ENCODE measurements around the gene ROBO3. TPM values are rescaled to one million over a fixed set of nuclear protein-coding genes. Genes with fewer than 3 reads are reported as not detected.

The ROBO3 gene
- total and polyA plus RNA-seq, 10 of the 15 experiments (the other 5 are each of a cell fraction or from before 2014, with no cell fraction given) = 0.10 to 0.63 (median 0.31) TPM; not detected in 2

DNA sequence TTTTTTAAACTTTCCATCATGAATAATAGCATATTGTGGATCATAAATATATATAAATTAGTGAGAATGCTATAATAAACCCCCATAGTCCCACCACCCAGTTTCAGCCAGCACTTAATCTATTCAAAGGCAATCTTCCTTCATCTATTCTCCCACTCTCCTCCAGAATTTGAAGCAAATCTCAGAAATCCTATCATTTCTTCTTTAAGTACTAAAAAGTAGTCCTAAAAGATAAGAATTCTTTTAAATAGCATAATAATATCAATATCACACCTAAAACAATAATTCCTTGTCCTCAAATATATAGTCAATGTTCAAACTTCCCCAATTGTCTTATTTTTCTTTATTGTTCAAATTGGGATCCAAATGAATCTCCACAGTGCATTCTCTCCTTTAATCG, 24.6 kb upstream of the ROBO3 start (continued):
- TF ChIP-seq, protein P1, sequence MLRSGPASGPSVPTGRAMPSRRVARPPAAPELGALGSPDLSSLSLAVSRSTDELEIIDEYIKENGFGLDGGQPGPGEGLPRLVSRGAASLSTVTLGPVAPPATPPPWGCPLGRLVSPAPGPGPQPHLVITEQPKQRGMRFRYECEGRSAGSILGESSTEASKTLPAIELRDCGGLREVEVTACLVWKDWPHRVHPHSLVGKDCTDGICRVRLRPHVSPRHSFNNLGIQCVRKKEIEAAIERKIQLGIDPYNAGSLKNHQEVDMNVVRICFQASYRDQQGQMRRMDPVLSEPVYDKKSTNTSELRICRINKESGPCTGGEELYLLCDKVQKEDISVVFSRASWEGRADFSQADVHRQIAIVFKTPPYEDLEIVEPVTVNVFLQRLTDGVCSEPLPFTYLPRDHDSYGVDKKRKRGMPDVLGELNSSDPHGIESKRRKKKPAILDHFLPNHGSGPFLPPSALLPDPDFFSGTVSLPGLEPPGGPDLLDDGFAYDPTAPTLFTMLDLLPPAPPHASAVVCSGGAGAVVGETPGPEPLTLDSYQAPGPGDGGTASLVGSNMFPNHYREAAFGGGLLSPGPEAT (IDR thresholded peaks at IDR 0.05; ENCODE audit: low read depth) = no peak
- TF ChIP-seq GATAD2B (conservative IDR thresholded peaks at IDR 0.05; ENCODE audit: low read depth) = no peak
- no peak for TF ChIP-seq ZNF274 (IDR thresholded peaks at IDR 0.05; ENCODE audit: insufficient read depth, insufficient read length)
- TF ChIP-seq ESRRA (IDR thresholded peaks at IDR 0.05; ENCODE audit: low read length) = no peak

DNA sequence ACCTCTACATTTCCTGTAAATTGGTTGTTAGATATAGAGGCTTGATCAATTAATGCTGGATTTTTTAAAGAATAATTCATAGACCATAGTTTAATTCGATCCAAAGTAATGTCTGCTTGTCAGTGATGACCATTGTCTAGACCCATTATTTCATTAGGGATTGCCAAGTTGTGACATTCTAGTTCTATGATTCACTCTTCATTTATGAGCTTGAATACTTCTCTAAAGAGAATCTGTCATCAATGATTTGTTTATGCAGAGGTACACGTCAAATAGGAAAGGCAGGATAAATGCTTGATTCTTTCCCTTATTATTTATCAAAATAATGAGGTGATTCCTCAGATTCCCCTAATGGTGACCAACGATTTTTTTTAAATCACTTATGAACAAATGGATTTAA, 24.0 kb upstream of the ROBO3 start:
- Histone ChIP-seq H4K20me1 (ENCODE audit: control insufficient read depth, insufficient read depth) (no peaks in the 10 kb centered on the region), H3K27me3 (replicated peaks in 1 of 2; ENCODE audit: control insufficient read depth in 2 of 2, insufficient read depth in 2 of 2, low read length in 1 of 2) (peaks cover 22 to 34% of the 10 kb centered on the region in 2 experiments), H3K27ac (ENCODE audit: control insufficient read depth, insufficient read depth) (no peak overlapping the region), H3K79me2 (ENCODE audit: control insufficient read depth, insufficient read depth, low read length) (no peaks in the 10 kb centered on the region), H3K4me1 (ENCODE audit: control insufficient read depth, insufficient read depth, low read length) (no peaks in the 10 kb centered on the region), H3K4me2 (ENCODE audit: control insufficient read depth, insufficient read depth) (no peak overlapping the region), H2AFZ (ENCODE audit: control insufficient read depth, low read depth, low read length) (no peak overlapping the region), H3K9me3 (replicated peaks; ENCODE audit: control insufficient read depth, insufficient read depth, low read length) (no peaks in the 10 kb centered on the region), H3K4me3 (no peak overlapping the region), H3K9ac (ENCODE audit: control insufficient read depth, insufficient read depth, low read length) (no peak overlapping the region), H3K36me3 (ENCODE audit: control insufficient read depth in 2 of 2, insufficient read depth in 2 of 2, low read length in 1 of 2) (no peaks in the 10 kb centered on the region)
- ChIA-PET RAD21 (ENCODE audit: unreplicated experiment) (no interaction called here), CTCF (interaction anchor here (1.2 kb wide), 1 partner anchor 170 kb away, joined by 3 read pairs; no protein-coding TSS in a partner anchor), POLR2A (no interaction called here), SMC1A (ENCODE audit: uncharacterized antibody, unreplicated experiment) (interaction anchor here (1.0 kb wide), 1 partner anchor 158 kb away, joined by 3 read pairs; no protein-coding TSS in a partner anchor)
- in situ Hi-C loops (cut with MboI) (loop anchor here (25.0 kb wide), 1 partner anchor 429 kb away; the partner anchor contains the start of gene OR8B4), intact Hi-C loops (cut with micrococcal nuclease; ENCODE audit: unreplicated experiment) (no loop called here)
- no peak for FAIRE-seq
- WGBS (ENCODE audit: insufficient coverage, insufficient replicate concordance, low lambda C conversion rate, missing lambda C conversion rate) = 0% methylated on average over 3 of the region's 3 CpGs
- no TSS peak for BruUV-seq (replicated peaks)
- ATAC-seq = no peak
- no peak for DNase-seq (ENCODE audit: low read depth, low spot score)
- TF ChIP-seq, protein P2, sequence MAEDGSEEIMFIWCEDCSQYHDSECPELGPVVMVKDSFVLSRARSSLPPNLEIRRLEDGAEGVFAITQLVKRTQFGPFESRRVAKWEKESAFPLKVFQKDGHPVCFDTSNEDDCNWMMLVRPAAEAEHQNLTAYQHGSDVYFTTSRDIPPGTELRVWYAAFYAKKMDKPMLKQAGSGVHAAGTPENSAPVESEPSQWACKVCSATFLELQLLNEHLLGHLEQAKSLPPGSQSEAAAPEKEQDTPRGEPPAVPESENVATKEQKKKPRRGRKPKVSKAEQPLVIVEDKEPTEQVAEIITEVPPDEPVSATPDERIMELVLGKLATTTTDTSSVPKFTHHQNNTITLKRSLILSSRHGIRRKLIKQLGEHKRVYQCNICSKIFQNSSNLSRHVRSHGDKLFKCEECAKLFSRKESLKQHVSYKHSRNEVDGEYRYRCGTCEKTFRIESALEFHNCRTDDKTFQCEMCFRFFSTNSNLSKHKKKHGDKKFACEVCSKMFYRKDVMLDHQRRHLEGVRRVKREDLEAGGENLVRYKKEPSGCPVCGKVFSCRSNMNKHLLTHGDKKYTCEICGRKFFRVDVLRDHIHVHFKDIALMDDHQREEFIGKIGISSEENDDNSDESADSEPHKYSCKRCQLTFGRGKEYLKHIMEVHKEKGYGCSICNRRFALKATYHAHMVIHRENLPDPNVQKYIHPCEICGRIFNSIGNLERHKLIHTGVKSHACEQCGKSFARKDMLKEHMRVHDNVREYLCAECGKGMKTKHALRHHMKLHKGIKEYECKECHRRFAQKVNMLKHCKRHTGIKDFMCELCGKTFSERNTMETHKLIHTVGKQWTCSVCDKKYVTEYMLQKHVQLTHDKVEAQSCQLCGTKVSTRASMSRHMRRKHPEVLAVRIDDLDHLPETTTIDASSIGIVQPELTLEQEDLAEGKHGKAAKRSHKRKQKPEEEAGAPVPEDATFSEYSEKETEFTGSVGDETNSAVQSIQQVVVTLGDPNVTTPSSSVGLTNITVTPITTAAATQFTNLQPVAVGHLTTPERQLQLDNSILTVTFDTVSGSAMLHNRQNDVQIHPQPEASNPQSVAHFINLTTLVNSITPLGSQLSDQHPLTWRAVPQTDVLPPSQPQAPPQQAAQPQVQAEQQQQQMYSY (CRISPR knock-in tag; IDR thresholded peaks at IDR 0.05) = no peak
- TF ChIP-seq, protein P3, sequence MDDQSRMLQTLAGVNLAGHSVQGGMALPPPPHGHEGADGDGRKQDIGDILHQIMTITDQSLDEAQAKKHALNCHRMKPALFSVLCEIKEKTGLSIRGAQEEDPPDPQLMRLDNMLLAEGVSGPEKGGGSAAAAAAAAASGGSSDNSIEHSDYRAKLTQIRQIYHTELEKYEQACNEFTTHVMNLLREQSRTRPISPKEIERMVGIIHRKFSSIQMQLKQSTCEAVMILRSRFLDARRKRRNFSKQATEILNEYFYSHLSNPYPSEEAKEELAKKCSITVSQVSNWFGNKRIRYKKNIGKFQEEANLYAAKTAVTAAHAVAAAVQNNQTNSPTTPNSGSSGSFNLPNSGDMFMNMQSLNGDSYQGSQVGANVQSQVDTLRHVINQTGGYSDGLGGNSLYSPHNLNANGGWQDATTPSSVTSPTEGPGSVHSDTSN (IDR thresholded peaks at IDR 0.05; ENCODE audit: insufficient replicate concordance, low read depth, low read length) = no peak
- no peak for TF ChIP-seq CREM (IDR thresholded peaks at IDR 0.05; ENCODE audit: low read depth)
- TF ChIP-seq CBFB (IDR thresholded peaks at IDR 0.05; ENCODE audit: low read depth) = no peak
- no peak for TF ChIP-seq TCF12 (IDR thresholded peaks at IDR 0.05; ENCODE audit: low read depth, low read length)
- no peak for TF ChIP-seq TBL1XR1 (IDR thresholded peaks at IDR 0.05; ENCODE audit: low read depth, low read length)
- TF ChIP-seq, protein P4, sequence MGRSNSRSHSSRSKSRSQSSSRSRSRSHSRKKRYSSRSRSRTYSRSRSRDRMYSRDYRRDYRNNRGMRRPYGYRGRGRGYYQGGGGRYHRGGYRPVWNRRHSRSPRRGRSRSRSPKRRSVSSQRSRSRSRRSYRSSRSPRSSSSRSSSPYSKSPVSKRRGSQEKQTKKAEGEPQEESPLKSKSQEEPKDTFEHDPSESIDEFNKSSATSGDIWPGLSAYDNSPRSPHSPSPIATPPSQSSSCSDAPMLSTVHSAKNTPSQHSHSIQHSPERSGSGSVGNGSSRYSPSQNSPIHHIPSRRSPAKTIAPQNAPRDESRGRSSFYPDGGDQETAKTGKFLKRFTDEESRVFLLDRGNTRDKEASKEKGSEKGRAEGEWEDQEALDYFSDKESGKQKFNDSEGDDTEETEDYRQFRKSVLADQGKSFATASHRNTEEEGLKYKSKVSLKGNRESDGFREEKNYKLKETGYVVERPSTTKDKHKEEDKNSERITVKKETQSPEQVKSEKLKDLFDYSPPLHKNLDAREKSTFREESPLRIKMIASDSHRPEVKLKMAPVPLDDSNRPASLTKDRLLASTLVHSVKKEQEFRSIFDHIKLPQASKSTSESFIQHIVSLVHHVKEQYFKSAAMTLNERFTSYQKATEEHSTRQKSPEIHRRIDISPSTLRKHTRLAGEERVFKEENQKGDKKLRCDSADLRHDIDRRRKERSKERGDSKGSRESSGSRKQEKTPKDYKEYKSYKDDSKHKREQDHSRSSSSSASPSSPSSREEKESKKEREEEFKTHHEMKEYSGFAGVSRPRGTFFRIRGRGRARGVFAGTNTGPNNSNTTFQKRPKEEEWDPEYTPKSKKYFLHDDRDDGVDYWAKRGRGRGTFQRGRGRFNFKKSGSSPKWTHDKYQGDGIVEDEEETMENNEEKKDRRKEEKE (IDR thresholded peaks at IDR 0.05) = no peak
- TF ChIP-seq EGR1 (IDR thresholded peaks at IDR 0.05; ENCODE audit: borderline replicate concordance in 1 of 2, low read depth in 2 of 2, low read length in 2 of 2) = no peak
